ENCODE measurements around the gene HOXA4.

HOXA4 gene

GRCh38 chr7:27097686-27098577 is 32.6 kb downstream of the HOXA4 start:
- peak overlapping the region; percentile 77 for H3K4me3 ChIP-seq (ENCODE audit: low read depth, low read length)
- H3K9ac ChIP-seq (ENCODE audit: low read length), result peak overlapping the region; percentile 86
- H3K9me3 ChIP-seq (ENCODE audit: control insufficient read depth, insufficient read depth, low read depth, low read length), result no peaks in the 10 kb centered on the region
- H3K4me1 ChIP-seq (ENCODE audit: control insufficient read depth, insufficient read depth, low read length), result peaks cover 55% of the 10 kb centered on the region
- H3K27me3 ChIP-seq (ENCODE audit: control insufficient read depth, insufficient read depth, low read length), result peaks cover 100% of the 10 kb centered on the region
- no peak overlapping the region for H3K27ac ChIP-seq (ENCODE audit: low read depth, low read length)
- no peaks in the 10 kb centered on the region for H3K36me3 ChIP-seq (ENCODE audit: control insufficient read depth, insufficient read depth, low read length)

GRCh38 chr7:27096768-27097514 is 33.6 kb downstream of the HOXA4 start:
- Histone ChIP-seq H3K36me3 (ENCODE audit: control insufficient read depth, insufficient read depth, low read length) (no peaks in the 10 kb centered on the region), H3K9me3 (ENCODE audit: control insufficient read depth, insufficient read depth, low read depth, low read length) (no peaks in the 10 kb centered on the region), H3K27me3 (ENCODE audit: control insufficient read depth, insufficient read depth, low read length) (peaks cover 100% of the 10 kb centered on the region), H3K4me3 (ENCODE audit: low read depth, low read length) (peak overlapping the region; percentile 77), H3K27ac (ENCODE audit: low read depth, low read length) (peak overlapping the region; percentile 22; the same call in 1 of the 2 replicates), H3K4me1 (ENCODE audit: control insufficient read depth, insufficient read depth, low read length) (peaks cover 59% of the 10 kb centered on the region), H3K9ac (ENCODE audit: low read length) (peak overlapping the region; percentile 86)

GRCh38 chr7:27095897-27096767 is 34.4 kb downstream of the HOXA4 start, which contains the start of gene HOXA1:
TSS of gene HOXA1 (minus strand) at chr7:27096000. CDS start at chr7:27095912, 88 bp downstream.
- H3K9ac ChIP-seq (ENCODE audit: low read length), result peak within 1 kb of the TSS; percentile 86
- H3K36me3 ChIP-seq (ENCODE audit: control insufficient read depth, insufficient read depth, low read length), result no peaks in the 10 kb centered on the region
- no peaks in the 10 kb centered on the region for H3K9me3 ChIP-seq (ENCODE audit: control insufficient read depth, insufficient read depth, low read depth, low read length)
- peak within 1 kb of the TSS; percentile 77 for H3K4me3 ChIP-seq (ENCODE audit: low read depth, low read length)
- peak within 1 kb of the TSS; percentile 22; the same call in 1 of the 2 replicates for H3K27ac ChIP-seq (ENCODE audit: low read depth, low read length)
- H3K27me3 ChIP-seq (ENCODE audit: control insufficient read depth, insufficient read depth, low read length), result peaks cover 99% of the 10 kb centered on the region
- H3K4me1 ChIP-seq (ENCODE audit: control insufficient read depth, insufficient read depth, low read length), result peaks cover 58% of the 10 kb centered on the region

GRCh38 chr7:27095050-27095896 is 35.3 kb downstream of the HOXA4 start:
- H3K4me3 ChIP-seq (ENCODE audit: low read depth, low read length), result peak overlapping the region; percentile 77
- no peaks in the 10 kb centered on the region for H3K9me3 ChIP-seq (ENCODE audit: control insufficient read depth, insufficient read depth, low read depth, low read length)
- H3K27me3 ChIP-seq (ENCODE audit: control insufficient read depth, insufficient read depth, low read length), result peaks cover 99% of the 10 kb centered on the region
- peak overlapping the region; percentile 65 for H3K9ac ChIP-seq (ENCODE audit: low read length)
- H3K4me1 ChIP-seq (ENCODE audit: control insufficient read depth, insufficient read depth, low read length), result peaks cover 58% of the 10 kb centered on the region
- H3K27ac ChIP-seq (ENCODE audit: low read depth, low read length), result no peak overlapping the region
- H3K36me3 ChIP-seq (ENCODE audit: control insufficient read depth, insufficient read depth, low read length), result no peaks in the 10 kb centered on the region

GRCh38 chr7:27094304-27095049 is 36.1 kb downstream of the HOXA4 start:
- no peaks in the 10 kb centered on the region for H3K36me3 ChIP-seq (ENCODE audit: control insufficient read depth, insufficient read depth, low read length)
- H3K9me3 ChIP-seq (ENCODE audit: control insufficient read depth, insufficient read depth, low read depth, low read length), result no peaks in the 10 kb centered on the region
- H3K4me3 ChIP-seq (ENCODE audit: low read depth, low read length), result peak overlapping the region; percentile 77
- H3K9ac ChIP-seq (ENCODE audit: low read length), result peak overlapping the region; percentile 65
- H3K4me1 ChIP-seq (ENCODE audit: control insufficient read depth, insufficient read depth, low read length), result peaks cover 60% of the 10 kb centered on the region
- no peak overlapping the region for H3K27ac ChIP-seq (ENCODE audit: low read depth, low read length)
- peaks cover 99% of the 10 kb centered on the region for H3K27me3 ChIP-seq (ENCODE audit: control insufficient read depth, insufficient read depth, low read length)

GRCh38 chr7:27093184-27093895 is 37.2 kb downstream of the HOXA4 start:
- Histone ChIP-seq H3K36me3 (ENCODE audit: control insufficient read depth, insufficient read depth, low read length) (no peaks in the 10 kb centered on the region), H3K27me3 (ENCODE audit: control insufficient read depth, insufficient read depth, low read length) (peaks cover 99% of the 10 kb centered on the region), H3K4me3 (ENCODE audit: low read depth, low read length) (peak overlapping the region; percentile 77; the same call in 1 of the 2 replicates), H3K4me1 (ENCODE audit: control insufficient read depth, insufficient read depth, low read length) (peaks cover 60% of the 10 kb centered on the region), H3K9ac (ENCODE audit: low read length) (peak overlapping the region; percentile 5), H3K9me3 (ENCODE audit: control insufficient read depth, insufficient read depth, low read depth, low read length) (no peaks in the 10 kb centered on the region), H3K27ac (ENCODE audit: low read depth, low read length) (no peak overlapping the region; the same call in 1 of the 2 replicates)

GRCh38 chr7:27092819-27093110 is 37.8 kb downstream of the HOXA4 start:
- Histone ChIP-seq H3K4me3 (ENCODE audit: low read depth, low read length) (peak overlapping the region; percentile 26; the same call in 1 of the 2 replicates), H3K27me3 (ENCODE audit: control insufficient read depth, insufficient read depth, low read length) (peaks cover 99% of the 10 kb centered on the region), H3K9ac (ENCODE audit: low read length) (peak overlapping the region; percentile 18), H3K27ac (ENCODE audit: low read depth, low read length) (peak overlapping the region; percentile 36; the same call in 1 of the 2 replicates), H3K4me1 (ENCODE audit: control insufficient read depth, insufficient read depth, low read length) (peaks cover 55% of the 10 kb centered on the region), H3K9me3 (ENCODE audit: control insufficient read depth, insufficient read depth, low read depth, low read length) (no peaks in the 10 kb centered on the region), H3K36me3 (ENCODE audit: control insufficient read depth, insufficient read depth, low read length) (no peaks in the 10 kb centered on the region)

- Histone ChIP-seq H3K27me3 (ENCODE audit: control insufficient read depth, insufficient read depth, low read length) (peaks cover 99% of the 10 kb centered on the region), H3K4me1 (ENCODE audit: control insufficient read depth, insufficient read depth, low read length) (peaks cover 51% of the 10 kb centered on the region), H3K36me3 (ENCODE audit: control insufficient read depth, insufficient read depth, low read length) (no peaks in the 10 kb centered on the region), H3K4me3 (ENCODE audit: low read depth, low read length) (peak overlapping the region; percentile 26; the same call in 1 of the 2 replicates), H3K27ac (ENCODE audit: low read depth, low read length) (peak overlapping the region; percentile 36; the same call in 1 of the 2 replicates), H3K9ac (ENCODE audit: low read length) (peak overlapping the region; percentile 18), H3K9me3 (ENCODE audit: control insufficient read depth, insufficient read depth, low read depth, low read length) (no peaks in the 10 kb centered on the region)
Measured at GRCh38 chr7:27091941-27092818, 38.4 kb downstream of the HOXA4 start.

Measured in HUES6 (cell line).